Fibroblast of lung (primary cell): ENCODE results near the gene SLC24A4. TPM values are rescaled to one million over a fixed set of nuclear protein-coding genes. Genes with fewer than 3 reads are reported as not detected.

ENCODE experiments used
- DNase-seq, 2 donors: peaks; one replicate each; pipeline versions ENCODE4 v3.0.0 to v3.0.0-alpha.2; 2010; ENCODE audit warnings: low read depth in 2 of 2
- H2AFZ ChIP-seq: 2 replicates; pipeline ENCODE4 v1.5.1; 2012; ENCODE audit warnings: low read length, control low read depth, inconsistent platforms
- H3K27ac ChIP-seq: 2 replicates; pipeline ENCODE4 v1.5.1; 2011; ENCODE audit warnings: low read length, control low read depth; ENCODE audit not compliant: insufficient read depth
- H3K27me3 ChIP-seq: 2 replicates; pipeline ENCODE4 v1.5.1; 2011; ENCODE audit warnings: mild to moderate bottlenecking, low read length; ENCODE audit not compliant: control insufficient read depth, insufficient read depth
- H3K36me3 ChIP-seq: 2 replicates; pipeline ENCODE4 v1.5.1; 2011; ENCODE audit warnings: low read length; ENCODE audit not compliant: control insufficient read depth, insufficient read depth
- H3K4me1 ChIP-seq: 2 replicates; pipeline ENCODE4 v1.5.1; 2011; ENCODE audit warnings: low read length; ENCODE audit not compliant: control insufficient read depth, insufficient read depth; ENCODE audit errors: extremely low read depth
- H3K4me2 ChIP-seq: 2 replicates; pipeline ENCODE4 v1.5.1; 2011; ENCODE audit warnings: low read length, control low read depth; ENCODE audit not compliant: insufficient read depth; ENCODE audit errors: extremely low read depth
- H3K4me3 ChIP-seq, 4 experiments: fragments of 200-600 bp in 1 of 4; sonication (generic) in 1 of 4; replicated peaks in 1 of 4; 2 replicates each; pipeline ENCODE4 v1.5.1; 2011 to 2016; ENCODE audit warnings: low read length in 4 of 4, low read depth in 3 of 4, mild to moderate bottlenecking in 3 of 4, control low read depth in 2 of 4, inconsistent platforms in 1 of 4, mixed read lengths in 1 of 4; ENCODE audit not compliant: insufficient read depth in 1 of 4; ENCODE audit errors: control extremely low read depth in 1 of 4
- H3K79me2 ChIP-seq: 2 replicates; pipeline ENCODE4 v1.5.1; 2012; ENCODE audit warnings: mild to moderate bottlenecking, low read length, inconsistent platforms; ENCODE audit not compliant: control insufficient read depth, insufficient read depth
- H3K9ac ChIP-seq: 2 replicates; pipeline ENCODE4 v1.5.1; 2011; ENCODE audit warnings: mild to moderate bottlenecking, low read length, control low read depth; ENCODE audit not compliant: insufficient read depth
- H3K9me3 ChIP-seq: 2 replicates; pipeline ENCODE4 v1.5.1; 2012; ENCODE audit warnings: low read depth, low read length; ENCODE audit not compliant: control insufficient read depth, insufficient read depth
- H4K20me1 ChIP-seq: 2 replicates; pipeline ENCODE4 v1.5.1; 2011; ENCODE audit warnings: low read length; ENCODE audit not compliant: control insufficient read depth, insufficient read depth; ENCODE audit errors: extremely low read depth
- EZH2 ChIP-seq: IDR thresholded peaks from 2 replicates; pipeline ENCODE4 v1.5.1; 2012; ENCODE audit warnings: low read length, control low read depth, mild to moderate bottlenecking; ENCODE audit errors: missing control alignments
- polyA plus RNA-seq, 2 donors: library from polyadenylated mRNA; depleted of rRNA in 1 of 2; stranded (reverse) in 1 of 2; unstranded in 1 of 2; fragments of >200 nt; gene quantifications; 2 replicates each; pipeline ENCODE4 v1.2.1, GENCODE V29; 2011 to 2012; ENCODE audit warnings: missing spikeins in 1 of 2
- total RNA-seq: library from RNA; depleted of rRNA; stranded (reverse); fragments of >200 nt; gene quantifications from 2 replicates; pipeline ENCODE4 v1.2.1, GENCODE V29; 2014
- TF ChIP-seq, protein P1 (sequence below), 2 donors: IDR thresholded peaks in 1 of 2; conservative IDR thresholded peaks in 1 of 2; 1 replicate in 1 of 2; 2 replicates in 1 of 2; pipeline ENCODE4 v1.5.1; 2011 to 2012; ENCODE audit warnings: low read length in 2 of 2, control low read depth in 1 of 2, inconsistent platforms in 1 of 2, low read depth in 1 of 2, mild to moderate bottlenecking in 1 of 2

Gene SLC24A4
- total and polyA plus RNA-seq, 2 donors (not counting 1 experiment from before 2014, with no cell fraction given): 0.03 TPM; not detected in 1

- H3K79me2 ChIP-seq: no peaks in the 10 kb centered on the region
- H3K27me3 ChIP-seq: peaks cover 3% of the 10 kb centered on the region
- TF ChIP-seq, protein P1, sequence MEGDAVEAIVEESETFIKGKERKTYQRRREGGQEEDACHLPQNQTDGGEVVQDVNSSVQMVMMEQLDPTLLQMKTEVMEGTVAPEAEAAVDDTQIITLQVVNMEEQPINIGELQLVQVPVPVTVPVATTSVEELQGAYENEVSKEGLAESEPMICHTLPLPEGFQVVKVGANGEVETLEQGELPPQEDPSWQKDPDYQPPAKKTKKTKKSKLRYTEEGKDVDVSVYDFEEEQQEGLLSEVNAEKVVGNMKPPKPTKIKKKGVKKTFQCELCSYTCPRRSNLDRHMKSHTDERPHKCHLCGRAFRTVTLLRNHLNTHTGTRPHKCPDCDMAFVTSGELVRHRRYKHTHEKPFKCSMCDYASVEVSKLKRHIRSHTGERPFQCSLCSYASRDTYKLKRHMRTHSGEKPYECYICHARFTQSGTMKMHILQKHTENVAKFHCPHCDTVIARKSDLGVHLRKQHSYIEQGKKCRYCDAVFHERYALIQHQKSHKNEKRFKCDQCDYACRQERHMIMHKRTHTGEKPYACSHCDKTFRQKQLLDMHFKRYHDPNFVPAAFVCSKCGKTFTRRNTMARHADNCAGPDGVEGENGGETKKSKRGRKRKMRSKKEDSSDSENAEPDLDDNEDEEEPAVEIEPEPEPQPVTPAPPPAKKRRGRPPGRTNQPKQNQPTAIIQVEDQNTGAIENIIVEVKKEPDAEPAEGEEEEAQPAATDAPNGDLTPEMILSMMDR (conservative IDR thresholded peaks at IDR 0.05 in 1 of 2, IDR thresholded peaks at IDR 0.05 in 1 of 2; ENCODE audit: low read depth in 1 of 2, low read length in 2 of 2): no peak
- TF ChIP-seq EZH2: no peak
- no peak for DNase-seq
- H4K20me1 ChIP-seq: no peaks in the 10 kb centered on the region
- no peak overlapping the region for H2AFZ ChIP-seq
- H3K36me3 ChIP-seq: no peaks in the 10 kb centered on the region
- H3K4me1 ChIP-seq: no peaks in the 10 kb centered on the region
- no peaks in the 10 kb centered on the region for H3K9me3 ChIP-seq
- H3K9ac ChIP-seq: no peak overlapping the region
- H3K4me3 ChIP-seq: no peak overlapping the region
- no peak overlapping the region for H3K27ac ChIP-seq
- H3K4me2 ChIP-seq: no peak overlapping the region
These were observed 116.8 kb downstream of the SLC24A4 start for GRCh38 chr14:92439537-92440344.

DNA sequence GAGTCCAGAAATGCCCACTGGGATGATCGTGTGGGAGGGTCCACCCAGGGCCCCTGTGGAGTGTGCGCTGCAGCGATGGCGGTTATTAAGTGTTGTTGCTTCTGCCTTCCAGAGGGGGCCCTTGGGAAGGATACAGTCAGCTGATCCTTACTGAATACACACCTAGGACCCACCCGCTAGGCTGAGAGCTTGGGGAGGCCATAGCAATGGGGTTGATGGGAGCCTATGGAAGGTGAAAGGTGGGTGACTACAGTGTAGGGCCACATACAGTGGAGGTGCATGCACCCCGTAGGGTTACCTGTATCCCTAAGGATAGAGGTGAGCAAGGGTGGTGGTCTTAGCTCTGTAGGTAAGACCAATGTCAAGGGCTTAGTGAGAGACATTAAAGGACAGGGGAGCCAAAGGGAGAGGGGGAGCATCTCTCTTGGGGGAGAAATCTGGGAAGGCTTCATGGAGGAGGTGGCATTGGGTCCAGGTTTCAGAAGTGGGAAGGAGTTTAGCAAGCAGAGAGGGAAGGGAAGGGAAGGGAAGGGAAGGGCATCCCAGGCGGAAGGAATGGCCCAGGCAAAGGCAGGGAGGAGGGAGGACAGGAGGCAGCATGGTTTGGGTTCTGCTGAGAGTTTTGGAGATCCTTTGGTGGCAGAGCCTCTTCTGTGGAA lies 117.5 kb downstream of the SLC24A4 start:
- Histone ChIP-seq H3K4me1 (no peaks in the 10 kb centered on the region), H3K27me3 (peaks cover 3% of the 10 kb centered on the region), H3K4me2 (no peak overlapping the region), H2AFZ (no peak overlapping the region), H3K79me2 (no peaks in the 10 kb centered on the region), H4K20me1 (no peaks in the 10 kb centered on the region), H3K9me3 (no peaks in the 10 kb centered on the region), H3K9ac (no peak overlapping the region), H3K27ac (no peak overlapping the region), H3K36me3 (no peaks in the 10 kb centered on the region), H3K4me3 (no peak overlapping the region)
- no peak for DNase-seq
- TF ChIP-seq, protein P1 (conservative IDR thresholded peaks at IDR 0.05 in 1 of 2, IDR thresholded peaks at IDR 0.05 in 1 of 2; ENCODE audit: low read depth in 1 of 2, low read length in 2 of 2): no peak
- TF ChIP-seq EZH2: no peak

- TF ChIP-seq, protein P1 (conservative IDR thresholded peaks at IDR 0.05 in 1 of 2, IDR thresholded peaks at IDR 0.05 in 1 of 2; ENCODE audit: low read depth in 1 of 2, low read length in 2 of 2): no peak
- no peak for TF ChIP-seq EZH2
- no peak overlapping the region for H3K4me3 ChIP-seq
- H3K9me3 ChIP-seq: no peaks in the 10 kb centered on the region
- no peak overlapping the region for H3K9ac ChIP-seq
- H3K4me2 ChIP-seq: no peak overlapping the region
- no peak overlapping the region for H3K27ac ChIP-seq
- no peaks in the 10 kb centered on the region for H3K79me2 ChIP-seq
- DNase-seq: no peak
- H3K4me1 ChIP-seq: no peaks in the 10 kb centered on the region
- no peaks in the 10 kb centered on the region for H3K36me3 ChIP-seq
- H4K20me1 ChIP-seq: no peaks in the 10 kb centered on the region
- H2AFZ ChIP-seq: no peak overlapping the region
- H3K27me3 ChIP-seq: peaks cover 3% of the 10 kb centered on the region
These were observed 119.0 kb downstream of the SLC24A4 start for GRCh38 chr14:92441751-92442504.
